GM12878 (cell line): Measurements from ENCODE around the gene CEBPE. TPM values are rescaled to one million over a fixed set of nuclear protein-coding genes. Genes with fewer than 3 reads are reported as not detected.

Experiments
- ASH2L ChIP-seq: fragments of 300-600, 200-600 bp; sonication (generic); IDR thresholded peaks from 2 replicates; pipeline ENCODE4 v1.6.1; 2017; ENCODE audit warnings: low read depth, mild to moderate bottlenecking, borderline replicate concordance
- FOXM1 ChIP-seq: IDR thresholded peaks from 2 replicates; pipeline ENCODE4 v1.6.1; 2012; ENCODE audit warnings: low read depth, mild to moderate bottlenecking, inconsistent platforms, low read length, moderate library complexity
- NRF1 ChIP-seq: conservative IDR thresholded peaks from 2 replicates; pipeline ENCODE4 v1.6.1; 2011; ENCODE audit warnings: mild to moderate bottlenecking, low read depth, low read length, improper control_type of control experiment
- PML ChIP-seq: IDR thresholded peaks from 2 replicates; pipeline ENCODE4 v1.6.1; 2012; ENCODE audit warnings: low read length, inconsistent platforms
- TCF12 ChIP-seq: IDR thresholded peaks from 2 replicates; pipeline ENCODE4 v1.6.1; 2011; ENCODE audit warnings: low read depth, mild to moderate bottlenecking, low read length
- polyA plus RNA-seq, 11 experiments: library from polyadenylated mRNA; depleted of rRNA in 4 of 11; unstranded in 6 of 11; stranded (reverse) in 5 of 11; fragments of >200 nt; fragmentation: Nextera tagmentation in 4 of 11; fragmentation: Illumina TruSeq in 1 of 11; extraction: Ambion mirVana in 4 of 11; extraction: Trizol in 1 of 11; gene quantifications; 1 replicate in 1 of 11; 2 replicates in 10 of 11; pipeline versions ENCODE4 v1.2.1 to v1.2.3, GENCODE V29; 2011 to 2016; ENCODE audit warnings: inconsistent platforms in 2 of 11, missing spikeins in 2 of 11, low read depth in 1 of 11
- total RNA-seq, 4 experiments: library from RNA; depleted of rRNA in 3 of 4; stranded (reverse); fragments of >200 nt in 3 of 4; fragmentation: Illumina TruSeq in 1 of 4; extraction: Trizol in 1 of 4; gene quantifications; 2 replicates each; pipeline versions ENCODE4 v1.2.1 to v1.2.3, GENCODE V29; 2013 to 2021
- TF ChIP-seq, protein P1 (sequence below): IDR thresholded peaks from 2 replicates; pipeline ENCODE4 v1.6.1; 2012; ENCODE audit warnings: low read length, inconsistent platforms
- TF ChIP-seq, protein P2 (sequence below): fragments of 450-650 bp; IDR thresholded peaks from 2 replicates; pipeline ENCODE4 v1.6.1; 2017; ENCODE audit warnings: antibody characterized with exemption, mild to moderate bottlenecking, moderate library complexity
- TF ChIP-seq, protein P3 (sequence below): IDR thresholded peaks from 2 replicates; pipeline ENCODE4 v1.6.1; 2011; ENCODE audit warnings: borderline replicate concordance, low read depth, mild to moderate bottlenecking, moderate library complexity, low read length; ENCODE audit not compliant: insufficient read depth, poor library complexity, severe bottlenecking

CEBPE gene
- total and polyA plus RNA-seq, 10 of the 15 experiments (the other 5 are each of a cell fraction or from before 2014, with no cell fraction given), result 0.09 to 0.45 (median 0.24) TPM; not detected in 7

DNA sequence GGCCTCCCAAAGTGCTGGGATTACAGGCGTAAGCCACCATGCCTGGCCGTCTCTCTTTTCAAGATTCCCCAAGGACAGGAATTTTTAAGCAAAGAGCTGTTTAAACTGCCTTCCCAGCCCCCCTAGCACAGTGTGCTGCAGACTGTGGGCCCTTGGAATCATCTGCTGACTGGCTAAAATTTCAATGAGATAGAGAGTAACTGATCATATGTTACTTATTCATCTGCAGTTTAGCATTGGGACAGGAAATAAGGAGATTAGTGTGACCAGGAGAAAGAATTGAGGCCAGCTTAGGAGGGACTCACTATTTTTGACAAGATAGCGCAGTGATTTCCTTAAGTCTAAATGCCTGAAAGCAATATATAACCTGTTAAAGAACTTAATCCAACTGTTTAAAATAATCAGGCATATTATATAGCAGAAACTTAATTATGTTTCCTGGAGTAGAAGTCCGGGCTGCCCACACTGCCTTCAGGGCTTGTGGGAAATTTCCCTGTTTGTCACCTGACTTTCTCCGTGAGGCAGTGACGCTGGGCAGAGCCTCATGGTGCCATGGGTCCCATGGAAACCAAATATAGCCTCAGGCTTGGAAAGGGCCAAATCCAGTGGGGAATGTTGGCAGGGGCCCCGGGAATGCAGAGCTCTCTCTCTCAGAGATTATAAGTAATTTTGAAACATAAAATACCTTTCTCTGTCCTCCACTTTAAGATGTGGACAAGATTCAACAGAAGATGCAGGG is 22.8 kb upstream of the CEBPE start (continued):
- TF ChIP-seq, protein P1, sequence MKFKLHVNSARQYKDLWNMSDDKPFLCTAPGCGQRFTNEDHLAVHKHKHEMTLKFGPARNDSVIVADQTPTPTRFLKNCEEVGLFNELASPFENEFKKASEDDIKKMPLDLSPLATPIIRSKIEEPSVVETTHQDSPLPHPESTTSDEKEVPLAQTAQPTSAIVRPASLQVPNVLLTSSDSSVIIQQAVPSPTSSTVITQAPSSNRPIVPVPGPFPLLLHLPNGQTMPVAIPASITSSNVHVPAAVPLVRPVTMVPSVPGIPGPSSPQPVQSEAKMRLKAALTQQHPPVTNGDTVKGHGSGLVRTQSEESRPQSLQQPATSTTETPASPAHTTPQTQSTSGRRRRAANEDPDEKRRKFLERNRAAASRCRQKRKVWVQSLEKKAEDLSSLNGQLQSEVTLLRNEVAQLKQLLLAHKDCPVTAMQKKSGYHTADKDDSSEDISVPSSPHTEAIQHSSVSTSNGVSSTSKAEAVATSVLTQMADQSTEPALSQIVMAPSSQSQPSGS, result no peak
- TF ChIP-seq, protein P2, sequence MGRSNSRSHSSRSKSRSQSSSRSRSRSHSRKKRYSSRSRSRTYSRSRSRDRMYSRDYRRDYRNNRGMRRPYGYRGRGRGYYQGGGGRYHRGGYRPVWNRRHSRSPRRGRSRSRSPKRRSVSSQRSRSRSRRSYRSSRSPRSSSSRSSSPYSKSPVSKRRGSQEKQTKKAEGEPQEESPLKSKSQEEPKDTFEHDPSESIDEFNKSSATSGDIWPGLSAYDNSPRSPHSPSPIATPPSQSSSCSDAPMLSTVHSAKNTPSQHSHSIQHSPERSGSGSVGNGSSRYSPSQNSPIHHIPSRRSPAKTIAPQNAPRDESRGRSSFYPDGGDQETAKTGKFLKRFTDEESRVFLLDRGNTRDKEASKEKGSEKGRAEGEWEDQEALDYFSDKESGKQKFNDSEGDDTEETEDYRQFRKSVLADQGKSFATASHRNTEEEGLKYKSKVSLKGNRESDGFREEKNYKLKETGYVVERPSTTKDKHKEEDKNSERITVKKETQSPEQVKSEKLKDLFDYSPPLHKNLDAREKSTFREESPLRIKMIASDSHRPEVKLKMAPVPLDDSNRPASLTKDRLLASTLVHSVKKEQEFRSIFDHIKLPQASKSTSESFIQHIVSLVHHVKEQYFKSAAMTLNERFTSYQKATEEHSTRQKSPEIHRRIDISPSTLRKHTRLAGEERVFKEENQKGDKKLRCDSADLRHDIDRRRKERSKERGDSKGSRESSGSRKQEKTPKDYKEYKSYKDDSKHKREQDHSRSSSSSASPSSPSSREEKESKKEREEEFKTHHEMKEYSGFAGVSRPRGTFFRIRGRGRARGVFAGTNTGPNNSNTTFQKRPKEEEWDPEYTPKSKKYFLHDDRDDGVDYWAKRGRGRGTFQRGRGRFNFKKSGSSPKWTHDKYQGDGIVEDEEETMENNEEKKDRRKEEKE, result no peak
- TF ChIP-seq ASH2L (no peak), NRF1 (no peak), FOXM1 (no peak), PML (no peak), TCF12 (no peak)
- TF ChIP-seq, protein P3, sequence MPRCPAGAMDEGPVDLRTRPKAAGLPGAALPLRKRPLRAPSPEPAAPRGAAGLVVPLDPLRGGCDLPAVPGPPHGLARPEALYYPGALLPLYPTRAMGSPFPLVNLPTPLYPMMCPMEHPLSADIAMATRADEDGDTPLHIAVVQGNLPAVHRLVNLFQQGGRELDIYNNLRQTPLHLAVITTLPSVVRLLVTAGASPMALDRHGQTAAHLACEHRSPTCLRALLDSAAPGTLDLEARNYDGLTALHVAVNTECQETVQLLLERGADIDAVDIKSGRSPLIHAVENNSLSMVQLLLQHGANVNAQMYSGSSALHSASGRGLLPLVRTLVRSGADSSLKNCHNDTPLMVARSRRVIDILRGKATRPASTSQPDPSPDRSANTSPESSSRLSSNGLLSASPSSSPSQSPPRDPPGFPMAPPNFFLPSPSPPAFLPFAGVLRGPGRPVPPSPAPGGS, result no peak
